ENCODE results near the gene SH3TC2.

GRCh38 chr5:149094996-149095395 lies 32.1 kb upstream of the SH3TC2 start:
- TF ChIP-seq CTCF (conservative IDR thresholded peaks at IDR 0.05; ENCODE audit: low read depth, low read length), result no peak
- no peak for TF ChIP-seq EZH2phosphoT487 (IDR thresholded peaks at IDR 0.05; ENCODE audit: borderline replicate concordance, low read length)
- TF ChIP-seq EZH2 (IDR thresholded peaks at IDR 0.05; ENCODE audit: low read length, unreplicated experiment), result no peak
